ENCODE measurements around the gene BMPR1A.
"Not testable (repeated sequence)": the region's sequence is repeated elsewhere in the genome, so short reads cannot be mapped to it uniquely, and the experiment has no call there.

The BMPR1A gene

DNA sequence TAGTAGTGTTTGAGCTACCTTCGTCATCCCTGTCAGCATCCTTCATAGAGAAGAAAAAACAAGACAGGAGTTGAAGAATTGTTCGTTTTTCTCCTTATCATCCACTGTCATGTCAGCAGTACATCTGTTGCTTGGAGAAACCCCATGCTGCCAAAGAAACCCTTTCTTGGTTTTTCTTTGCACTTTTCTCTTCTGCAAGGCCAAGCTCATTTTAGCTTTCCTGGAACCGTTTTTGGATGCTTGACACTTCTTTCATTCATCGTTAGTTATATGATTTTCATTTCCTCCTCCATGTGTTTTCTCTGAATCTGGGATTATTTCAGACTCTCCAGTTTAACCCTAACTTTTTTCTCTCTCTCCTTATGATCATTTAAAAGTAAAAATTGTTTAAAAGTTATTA is 142.1 kb downstream of the BMPR1A start:
- DNase-seq: no peak

DNA sequence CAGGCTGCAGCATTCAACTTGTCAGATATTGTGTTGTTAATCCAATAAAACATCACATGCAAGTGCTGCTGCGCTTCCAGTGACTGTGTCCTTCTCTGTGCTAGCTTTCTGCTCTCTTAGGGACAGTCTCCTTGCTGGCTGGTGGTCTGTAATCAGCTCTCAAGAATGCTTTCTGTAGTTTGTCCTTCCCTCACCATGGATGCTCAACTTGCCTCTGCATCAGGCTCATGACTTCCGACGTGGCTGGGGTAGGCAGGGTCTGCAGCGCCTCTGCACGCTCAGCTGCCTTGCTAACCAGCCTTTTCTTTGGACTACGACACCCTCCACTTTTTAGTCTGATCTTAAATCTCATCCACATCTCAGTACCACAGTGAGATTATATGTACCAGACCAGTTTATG is 142.7 kb downstream of the BMPR1A start:
- no peak for DNase-seq

DNA sequence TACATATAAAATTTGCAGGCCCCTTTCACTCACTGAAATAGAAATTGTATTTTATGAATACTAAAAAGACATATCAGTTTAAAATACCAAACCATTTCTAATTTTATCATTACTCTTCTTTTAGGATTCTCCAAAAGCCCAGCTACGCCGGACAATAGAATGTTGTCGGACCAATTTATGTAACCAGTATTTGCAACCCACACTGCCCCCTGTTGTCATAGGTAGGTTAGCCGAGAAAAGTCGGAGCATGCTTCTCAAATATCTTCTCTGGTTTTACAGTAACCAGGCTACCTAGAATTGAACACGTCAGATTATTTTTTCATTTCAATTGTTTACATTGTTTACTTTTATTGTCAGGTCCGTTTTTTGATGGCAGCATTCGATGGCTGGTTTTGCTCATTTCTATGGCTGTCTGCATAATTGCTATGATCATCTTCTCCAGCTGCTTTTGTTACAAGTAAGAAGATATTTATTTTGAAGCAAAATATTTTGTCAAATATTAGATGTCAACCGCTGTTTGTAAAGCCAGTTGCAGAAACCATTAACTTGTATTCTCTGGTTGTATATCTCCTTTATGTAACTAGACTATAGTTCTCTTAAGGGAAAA is 143.4 kb downstream of the BMPR1A start:
- peak; percentile 6 for DNase-seq

DNA sequence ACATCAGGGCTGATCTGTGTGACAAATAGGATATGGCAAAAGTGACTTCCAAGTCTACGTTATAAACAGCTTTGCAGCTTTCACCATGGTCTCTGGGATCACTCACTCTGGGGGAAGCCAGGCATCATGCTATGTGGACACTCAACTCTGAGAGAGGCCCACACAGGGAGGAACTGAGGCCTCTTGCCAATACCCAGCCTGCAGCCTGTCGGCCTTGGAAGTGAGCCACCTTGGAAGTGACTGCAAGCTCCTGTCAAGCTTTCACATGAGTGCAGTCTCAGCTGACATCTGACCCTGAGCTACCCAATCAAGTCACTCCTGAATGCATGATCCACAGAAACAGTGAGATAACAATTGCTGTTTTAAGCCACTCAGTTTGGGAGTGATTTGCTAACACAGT is 144.5 kb downstream of the BMPR1A start:
- no peak for DNase-seq

DNA sequence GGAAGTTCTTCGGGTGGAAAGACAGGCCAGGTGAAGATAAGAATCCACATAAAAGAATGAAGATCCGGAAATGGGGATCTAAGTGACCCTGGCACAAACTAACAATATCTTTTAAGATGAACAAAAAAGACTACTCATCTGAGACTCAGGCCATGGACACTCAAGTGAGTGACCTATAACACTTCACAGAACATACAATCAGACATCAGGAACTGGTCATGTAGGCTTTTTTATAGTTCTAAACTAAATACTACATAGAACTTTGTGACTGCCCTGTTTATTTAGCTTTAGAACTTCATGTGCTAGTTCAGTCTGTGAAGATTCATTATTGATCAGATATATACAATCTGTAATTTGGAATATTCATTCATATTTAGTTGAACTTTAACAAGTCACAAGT is 148.2 kb downstream of the BMPR1A start:
- no peak for DNase-seq

DNA sequence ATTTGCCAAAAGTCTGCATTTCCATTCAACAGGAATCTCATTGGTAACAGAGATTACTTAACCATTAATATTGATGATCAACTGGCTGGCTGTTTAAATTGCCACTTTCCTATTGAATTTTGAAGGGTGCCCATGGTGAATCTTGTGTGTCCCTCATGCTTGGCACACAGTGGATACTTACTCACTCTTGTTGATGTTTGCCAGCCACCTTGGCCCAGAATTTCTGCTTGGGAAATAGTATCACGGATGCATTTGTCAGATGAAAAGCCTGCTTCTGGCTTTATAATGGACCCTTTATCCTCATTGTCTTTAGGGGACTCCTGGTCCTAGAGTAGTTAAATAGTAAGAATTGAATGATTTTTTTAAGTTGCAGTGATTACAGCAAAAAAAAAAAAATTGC is 149.0 kb downstream of the BMPR1A start:
- DNase-seq: no peak

DNA sequence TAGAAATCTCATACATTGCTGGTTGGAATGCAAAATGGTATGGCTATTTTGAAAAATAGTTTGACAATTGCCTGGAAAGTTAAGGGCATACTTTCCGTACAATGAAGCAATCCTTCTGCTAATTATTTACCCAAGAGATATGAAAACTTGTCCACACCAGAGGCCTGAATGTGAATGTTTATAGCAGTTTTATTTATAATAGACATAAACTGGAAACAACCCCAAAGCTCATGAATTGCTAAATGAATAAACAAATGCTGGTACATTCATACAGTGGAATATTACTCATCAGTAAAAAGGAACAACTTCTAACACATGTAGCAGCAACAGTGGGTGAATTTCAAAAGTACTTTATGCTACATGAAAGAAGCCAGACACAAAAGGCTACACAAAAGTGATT is 158.3 kb downstream of the BMPR1A start:
- DNase-seq: no peak

DNA sequence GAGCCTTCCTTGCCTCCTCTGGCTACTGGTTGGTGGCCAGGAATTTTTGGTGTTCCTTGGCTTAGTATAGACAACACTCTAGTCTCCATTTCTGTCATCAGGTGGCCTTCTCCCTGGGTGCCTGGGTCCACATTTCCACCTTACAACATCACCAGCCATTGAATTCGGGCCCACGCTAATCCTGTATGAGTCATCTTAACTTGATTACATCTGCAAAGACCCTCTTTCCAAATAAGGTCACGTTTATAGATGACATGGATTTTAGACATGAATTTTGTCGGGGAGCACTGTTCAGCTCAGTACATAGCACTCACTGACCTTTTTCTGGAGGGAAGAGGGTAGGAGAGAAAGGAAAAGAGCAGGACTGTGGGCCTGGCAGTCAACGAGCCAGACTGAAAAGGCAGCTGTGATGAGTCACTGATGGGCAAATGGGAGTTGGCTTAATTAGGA is 161.6 kb downstream of the BMPR1A start:
- no peak for DNase-seq

DNA sequence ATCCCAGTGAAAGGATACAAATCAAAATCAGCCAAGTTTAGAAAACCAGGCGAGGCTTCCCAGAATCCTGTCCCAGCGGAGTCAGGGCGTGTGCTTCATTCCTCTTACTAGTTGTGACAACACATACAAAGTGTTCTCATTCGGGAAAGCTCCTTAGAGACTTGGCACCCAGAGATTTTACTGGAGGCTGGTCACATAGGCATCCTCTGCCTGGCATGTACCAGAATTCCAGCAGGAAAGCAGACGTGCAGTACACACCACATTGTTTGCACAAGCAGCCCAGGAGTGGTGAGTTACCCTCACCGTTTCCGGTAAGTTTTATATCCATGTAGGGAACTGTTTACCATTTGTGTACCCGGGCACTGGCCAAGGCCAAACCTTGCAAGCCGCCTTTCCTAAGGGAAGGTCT is 166.1 kb downstream of the BMPR1A start:
- DNase-seq: no peak

DNA sequence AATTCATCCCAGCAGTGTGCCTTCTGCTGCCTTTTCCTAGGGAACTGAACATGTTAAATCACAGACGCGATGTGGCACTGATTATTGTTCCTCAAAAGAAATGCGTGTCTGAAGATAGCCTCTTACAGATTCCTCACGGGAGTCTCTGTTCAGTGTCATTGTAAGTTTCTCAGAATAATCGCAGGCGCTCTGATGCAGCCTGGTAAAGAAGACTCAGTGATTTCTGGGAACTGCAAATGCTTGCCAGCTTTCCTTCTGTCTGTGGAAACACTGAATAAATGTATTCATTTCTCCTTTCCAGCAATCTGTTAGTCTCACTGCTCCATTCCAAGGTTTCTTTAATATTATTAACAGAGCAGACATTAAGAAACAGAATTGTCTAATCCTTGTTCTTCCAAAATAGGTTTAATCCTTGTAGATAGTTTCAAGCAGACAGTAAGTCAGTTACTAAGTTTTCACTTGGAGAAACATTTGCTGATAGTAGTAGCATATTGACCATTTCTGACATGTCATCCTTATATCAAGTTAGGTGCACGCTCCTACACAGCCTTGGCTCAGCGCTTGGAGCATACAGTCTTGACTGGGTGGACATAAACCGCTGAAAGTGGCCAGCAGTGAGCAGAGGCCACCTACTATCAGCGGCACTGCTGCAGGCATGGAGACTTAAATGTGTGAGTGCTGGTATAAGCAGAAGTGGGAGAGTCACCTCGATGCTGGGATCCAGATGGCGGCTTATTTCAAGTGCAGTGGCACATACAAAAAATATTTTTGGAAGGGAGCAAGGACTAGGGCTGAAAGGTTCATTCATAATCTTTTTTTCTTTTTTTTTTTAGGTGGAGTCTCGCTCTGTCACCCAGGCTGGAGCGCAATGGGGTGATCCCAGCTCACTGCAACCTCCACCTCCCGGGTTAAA is 173.3 kb downstream of the BMPR1A start:
- no peak for DNase-seq

DNA sequence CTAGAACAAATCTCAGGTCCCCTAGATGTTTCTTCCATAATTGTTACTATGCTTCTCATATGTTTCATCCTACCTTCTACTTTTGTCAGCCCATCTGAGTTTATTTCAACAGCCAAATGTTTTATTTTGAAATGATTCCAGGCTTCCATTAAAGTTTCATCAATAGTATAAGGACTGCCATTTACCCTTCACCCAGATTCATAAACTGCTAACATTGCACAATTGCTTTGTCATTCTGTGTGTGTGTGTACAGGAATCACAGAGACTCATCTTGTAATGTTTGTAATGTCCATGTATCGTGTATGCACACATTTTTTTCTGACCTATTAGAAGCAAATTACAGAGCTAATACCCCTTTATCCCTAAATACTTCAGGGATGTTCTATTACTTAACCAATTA is 175.5 kb downstream of the BMPR1A start:
- no peak for DNase-seq

DNA sequence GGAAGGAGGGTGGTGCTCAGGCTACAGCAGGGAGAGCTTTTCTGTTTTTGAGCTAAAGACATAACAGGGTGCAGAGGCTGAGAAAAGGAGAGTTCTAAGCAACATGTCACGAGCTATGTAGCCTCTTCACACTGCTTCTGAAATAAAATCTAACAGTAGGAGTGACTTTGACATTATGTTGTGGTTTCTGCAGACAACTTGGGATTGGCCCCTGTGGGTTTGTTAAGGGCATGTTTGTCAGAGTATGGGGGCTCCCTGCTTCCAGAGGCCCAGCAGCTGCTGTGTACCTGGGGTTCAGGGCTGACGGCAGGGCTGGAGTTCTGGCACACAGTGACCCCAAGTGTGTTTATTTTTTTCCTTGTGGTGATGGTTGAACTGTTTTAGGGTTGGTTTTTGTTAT is 176.3 kb downstream of the BMPR1A start:
- DNase-seq: no peak

DNA sequence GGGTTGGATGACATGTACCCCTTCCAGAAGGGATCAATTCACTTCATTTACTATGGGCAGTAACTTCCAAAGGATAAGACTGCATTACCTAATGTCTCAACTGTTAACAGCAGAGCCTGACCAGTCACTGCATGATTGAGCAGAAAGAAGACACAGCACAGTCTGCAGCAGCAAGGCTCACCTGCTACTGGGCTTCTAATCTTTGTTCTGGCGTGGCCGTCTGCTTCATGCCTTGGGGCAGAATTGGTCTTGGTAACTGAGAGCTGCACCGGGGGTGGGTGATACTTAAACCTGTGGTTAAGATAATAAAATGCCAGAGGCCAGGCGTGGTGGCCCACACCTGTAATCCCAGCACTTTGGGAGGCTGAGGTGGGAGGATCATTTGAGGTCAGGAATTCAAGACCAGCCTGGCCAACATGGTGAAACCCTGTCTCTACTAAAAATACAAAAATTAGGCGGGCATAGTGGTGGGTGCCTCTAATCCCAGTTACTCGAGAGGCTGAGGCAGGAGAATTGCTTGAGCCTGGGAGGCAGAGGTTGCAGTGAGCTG is 177.8 kb downstream of the BMPR1A start:
- DNase-seq: not testable (repeated sequence)

DNA sequence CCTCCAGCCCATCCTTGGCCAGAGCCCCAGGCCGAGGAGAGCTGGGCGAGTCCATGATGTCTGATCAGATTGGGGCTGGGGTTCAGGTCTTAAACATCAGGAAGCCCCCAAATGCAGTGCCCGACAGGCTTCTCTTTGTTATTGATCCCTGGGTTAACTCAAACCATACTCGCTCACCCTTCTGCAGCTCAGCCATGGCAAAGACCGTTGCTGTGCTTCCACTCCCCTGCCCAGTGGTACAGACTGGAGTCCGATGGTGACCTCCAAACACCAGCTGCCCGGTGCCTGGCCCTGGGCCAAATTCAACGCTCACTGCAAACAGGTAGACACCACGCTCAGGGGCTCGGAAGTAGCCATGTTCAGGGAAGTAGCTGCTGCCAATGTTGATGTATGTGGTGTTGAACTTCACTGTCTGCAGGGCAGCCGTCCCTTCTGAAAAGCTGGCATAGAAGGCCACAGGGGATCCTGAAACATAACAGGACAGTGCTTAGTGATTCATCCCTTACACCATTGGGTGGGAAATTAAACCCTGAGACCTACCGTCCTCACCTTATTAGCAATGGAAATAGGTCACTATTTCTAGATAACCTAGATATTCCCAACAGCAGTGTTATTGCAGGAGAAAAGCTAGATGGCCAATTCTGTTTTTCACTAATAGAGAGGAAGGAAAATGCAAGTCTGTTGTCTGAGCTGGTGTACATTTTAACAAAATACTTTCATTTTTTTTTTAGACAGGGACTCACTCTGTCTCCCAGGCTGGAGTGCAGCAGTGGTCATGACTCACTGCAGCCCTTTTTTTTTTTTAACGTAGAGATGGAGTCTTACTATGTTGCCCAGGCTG is 180.5 kb downstream of the BMPR1A start:
- no peak for DNase-seq

DNA sequence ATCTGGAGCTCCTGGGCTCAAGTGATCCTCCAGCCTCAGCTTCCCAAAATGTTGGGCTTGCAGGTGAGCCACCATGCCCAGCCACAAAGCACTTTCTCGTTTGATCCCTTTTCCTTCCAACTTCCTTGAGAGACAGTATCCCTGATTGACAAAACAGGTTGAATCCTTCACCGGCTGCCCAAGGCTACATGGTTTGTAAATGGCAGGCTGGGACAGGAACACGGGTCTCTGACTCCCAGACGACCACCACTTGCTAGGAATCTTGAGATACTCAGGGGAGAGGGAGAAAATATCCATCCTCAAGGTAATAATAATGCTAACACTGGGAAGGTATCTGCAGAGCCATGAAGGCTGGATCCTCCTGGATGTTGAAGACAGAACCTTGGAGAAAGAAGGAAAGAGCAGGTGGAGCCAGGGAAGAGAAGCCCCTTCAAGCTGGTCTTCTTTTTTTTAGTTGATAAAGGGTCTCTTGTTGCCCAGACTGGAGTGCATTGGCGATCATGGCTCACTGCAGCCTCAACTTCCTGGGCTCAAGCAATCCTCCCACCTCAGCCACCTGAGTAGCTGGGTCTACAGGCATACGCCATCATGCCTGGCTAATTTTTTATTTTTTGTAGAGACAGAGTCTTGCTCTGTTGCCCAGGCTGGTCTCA is 181.2 kb downstream of the BMPR1A start:
- DNase-seq: no peak

DNA sequence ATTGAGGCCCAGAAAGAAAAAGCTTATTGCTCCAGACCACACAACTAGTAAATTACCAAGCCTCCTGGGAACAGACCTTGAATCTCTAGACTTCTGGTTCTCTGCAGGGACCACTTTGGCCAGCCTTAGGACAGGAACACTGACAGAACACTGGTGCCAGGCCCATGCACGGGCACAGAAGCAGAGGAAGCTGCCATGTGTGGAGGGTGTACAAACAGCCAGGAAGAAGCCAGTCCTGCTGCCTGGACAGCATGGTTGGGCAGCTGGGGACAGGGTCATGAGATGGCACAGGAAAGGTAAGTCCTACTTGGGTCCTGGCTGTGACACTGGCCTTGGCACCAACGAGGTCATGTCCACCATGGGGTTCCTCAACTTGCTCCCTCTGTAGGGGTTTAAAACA is 181.8 kb downstream of the BMPR1A start:
- DNase-seq: no peak

DNA sequence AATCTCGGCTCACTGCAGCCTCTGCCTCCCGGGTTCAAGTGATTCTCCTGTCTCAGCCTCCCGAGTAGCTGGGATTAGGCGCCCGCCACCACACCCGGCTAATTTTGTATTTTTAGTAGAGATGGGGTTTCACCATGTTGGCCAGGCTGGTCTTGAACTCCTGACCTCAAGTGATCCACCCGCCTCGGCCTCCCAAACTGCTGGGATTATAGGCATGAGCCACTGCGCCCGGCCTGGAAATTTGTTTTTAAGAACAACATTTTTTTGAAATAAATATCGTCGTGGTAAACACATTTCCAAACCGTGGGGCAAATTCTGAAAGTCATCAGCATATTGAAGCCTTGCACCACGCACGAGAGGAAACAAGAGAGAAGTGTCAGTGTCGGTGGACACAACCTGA is 183.7 kb downstream of the BMPR1A start:
- not testable (repeated sequence) for DNase-seq

DNA sequence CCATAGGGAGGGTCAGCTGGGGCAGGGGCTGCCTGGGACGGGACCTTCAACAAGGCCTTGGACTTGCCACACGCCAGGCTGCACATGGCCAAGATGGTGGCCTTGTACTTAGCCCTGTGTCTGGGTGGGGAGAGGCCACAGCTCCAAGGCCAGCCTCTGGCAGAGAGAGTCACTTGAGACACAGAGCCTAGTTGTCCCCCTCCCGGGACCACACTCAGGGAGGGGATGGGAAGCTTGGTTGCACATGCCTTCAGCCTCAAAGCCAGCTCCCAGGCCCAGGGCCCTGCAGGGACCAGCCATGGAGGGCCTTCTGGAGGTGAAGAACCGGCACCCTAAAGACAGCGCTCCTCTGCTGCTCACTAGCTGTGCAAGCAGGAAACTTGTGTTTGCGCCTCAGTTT is 184.3 kb downstream of the BMPR1A start:
- no peak for DNase-seq

DNA sequence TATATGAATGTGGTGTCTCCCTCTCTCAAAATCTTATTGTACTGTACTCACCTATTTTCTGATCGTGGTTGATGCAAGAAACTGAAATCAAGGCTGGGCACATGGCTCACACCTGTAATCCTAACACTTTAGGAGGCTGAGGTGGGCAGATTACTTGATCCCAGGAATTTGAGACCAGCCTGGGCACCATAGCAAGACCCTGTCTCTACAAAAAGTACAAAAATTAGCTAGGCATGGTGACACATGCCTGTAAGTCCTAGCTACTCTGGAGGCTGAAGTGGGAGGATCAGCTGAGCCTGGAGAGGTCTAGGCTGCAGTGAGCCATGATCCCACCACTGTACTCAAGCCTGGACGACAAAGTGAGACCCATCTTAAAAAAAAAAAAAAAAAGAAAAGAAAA is 185.0 kb downstream of the BMPR1A start:
- no peak for DNase-seq

DNA sequence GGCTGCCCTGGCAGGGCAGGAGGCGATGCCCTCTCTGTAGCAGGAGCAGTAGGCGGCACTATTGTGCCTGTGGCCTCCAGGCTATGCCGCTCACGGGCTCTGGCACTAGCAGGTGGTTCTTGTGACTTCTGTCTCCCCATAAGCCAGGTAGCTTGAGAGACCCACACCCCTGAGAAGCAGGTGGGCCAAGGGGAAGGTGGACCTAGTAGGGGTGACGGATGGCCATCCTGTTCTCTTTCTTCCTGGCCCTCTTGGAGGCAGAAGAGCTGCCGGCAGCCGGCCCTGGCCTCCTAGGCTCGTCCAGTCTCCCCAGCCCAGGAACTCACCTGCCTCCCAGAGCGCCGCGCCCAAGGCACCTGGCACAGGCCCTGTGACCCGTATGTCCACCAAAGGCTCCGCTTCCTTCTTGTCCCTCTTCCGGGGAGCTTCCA is 185.6 kb downstream of the BMPR1A start:
- no peak for DNase-seq

DNA sequence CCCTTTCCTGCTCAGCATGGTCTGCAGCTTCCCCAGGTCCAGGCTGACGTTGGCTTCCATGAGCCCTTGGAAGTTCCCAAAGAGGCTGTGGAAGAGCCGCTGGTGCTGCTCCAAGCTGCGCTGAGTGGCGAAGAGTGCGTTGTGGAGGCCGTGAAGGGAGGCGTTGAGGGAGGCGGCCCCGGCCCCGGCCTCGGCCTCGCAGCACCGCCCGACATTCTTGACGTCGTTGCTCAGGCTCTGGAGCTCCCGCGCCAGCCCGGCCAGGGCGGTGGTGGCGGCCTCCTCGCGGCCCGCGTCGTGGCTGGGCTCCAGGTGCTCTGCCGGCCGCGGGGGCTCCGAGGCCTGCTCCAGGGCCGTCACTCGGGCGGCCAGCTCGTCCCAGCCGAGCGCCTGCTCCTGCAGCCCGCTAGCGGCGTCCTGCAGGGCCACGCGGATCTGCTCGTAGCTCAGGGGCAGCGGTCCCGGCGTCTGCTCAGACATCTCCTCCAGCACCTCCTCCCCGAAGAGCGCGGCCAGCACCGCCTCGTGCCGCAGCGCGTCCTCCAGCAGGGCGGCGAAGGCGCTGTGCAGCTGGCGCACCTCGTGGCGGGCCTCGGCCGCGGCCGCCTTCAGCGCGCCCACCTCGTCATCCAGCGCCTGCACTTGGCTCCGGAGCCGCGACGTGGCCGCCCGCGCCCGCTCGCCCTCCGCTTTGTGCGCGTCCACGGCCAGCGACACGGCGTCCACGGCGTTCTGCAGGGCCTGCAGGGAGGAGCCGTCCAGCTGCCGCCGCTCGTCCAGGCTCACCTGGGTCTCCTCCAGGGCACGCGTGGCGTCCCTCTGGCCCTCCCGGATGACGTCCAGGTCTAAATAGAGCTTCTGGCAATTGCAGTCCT is 186.3 kb downstream of the BMPR1A start:
- no peak for DNase-seq

Data from stimulated activated CD4-positive, alpha-beta T cell treated with anti-CD3 and anti-CD28 coated beads, Interleukin-12 subunit alpha, Interleukin-12 subunit beta, amount 100 ng/mL, for 4 hours (primary cell).